ENCODE measurements around the gene COPG2.

The COPG2 gene

GRCh38 chr7:130473289-130473688, 195.3 kb downstream of the COPG2 start:
- no peak for DNase-seq (ENCODE audit: low read depth)

- DNase-seq (ENCODE audit: low read depth) = no peak
Observed at GRCh38 chr7:130471974-130472373, 196.6 kb downstream of the COPG2 start.

- DNase-seq (ENCODE audit: low read depth) = no peak
Observed at GRCh38 chr7:130468612-130469011, 199.9 kb downstream of the COPG2 start.

GRCh38 chr7:130463553-130464434, 204.8 kb downstream of the COPG2 start:
- no peak for DNase-seq (ENCODE audit: low read depth)

GRCh38 chr7:130461272-130461671, 207.3 kb downstream of the COPG2 start:
- DNase-seq (ENCODE audit: low read depth) = no peak

GRCh38 chr7:130458257-130458656, 210.3 kb downstream of the COPG2 start:
- DNase-seq (ENCODE audit: low read depth) = no peak
